Forelimb muscle (tissue), 1 donor: Measurements from ENCODE around the gene HS2ST1. TPM values are rescaled to one million over a fixed set of nuclear protein-coding genes. Genes with fewer than 3 reads are reported as not detected.
A peak's percentile ranks its signal among the peaks of the same experiment; 100 is the strongest.
"Not testable (repeated sequence)": the region's sequence is repeated elsewhere in the genome, so short reads cannot be mapped to it uniquely, and the experiment has no call there.

Experiments used
- DNase-seq: peaks from one replicate; pipeline ENCODE4 v3.0.0-alpha.2; 2013; ENCODE audit warnings: low read depth
- polyA plus RNA-seq: library from polyadenylated mRNA; unstranded; fragments of 120-200 nt; gene quantifications from one replicate; pipeline ENCODE4 v1.2.1, GENCODE V29; 2013; ENCODE audit not compliant: insufficient read length

Gene HS2ST1
- 16.8 TPM for polyA plus RNA-seq

DNA sequence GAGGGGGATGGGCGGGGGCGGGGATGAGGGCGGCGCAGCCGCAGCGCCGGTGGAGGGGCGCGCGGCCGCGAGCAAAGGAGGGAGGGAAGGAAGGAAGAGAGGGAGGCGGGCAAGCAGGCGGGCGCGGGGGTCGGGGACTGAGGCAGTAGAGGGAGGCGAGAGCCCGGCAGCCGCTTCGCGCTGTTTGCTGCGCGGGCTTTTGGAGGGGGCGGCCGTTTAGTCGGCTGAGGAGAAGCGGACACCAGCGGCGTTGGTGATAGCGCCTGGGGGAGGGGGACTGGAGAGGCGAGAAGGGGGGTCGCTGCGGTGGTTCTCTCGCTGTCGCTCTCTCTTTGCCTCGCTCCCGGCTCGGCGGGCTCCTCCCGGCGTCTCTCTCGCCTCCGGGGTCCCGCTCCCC is at the start of gene HS2ST1:
Gene HS2ST1 (plus strand): TSS at position 35 of the 397 bp plus-strand sequence.
- DNase-seq, result no peak

DNA sequence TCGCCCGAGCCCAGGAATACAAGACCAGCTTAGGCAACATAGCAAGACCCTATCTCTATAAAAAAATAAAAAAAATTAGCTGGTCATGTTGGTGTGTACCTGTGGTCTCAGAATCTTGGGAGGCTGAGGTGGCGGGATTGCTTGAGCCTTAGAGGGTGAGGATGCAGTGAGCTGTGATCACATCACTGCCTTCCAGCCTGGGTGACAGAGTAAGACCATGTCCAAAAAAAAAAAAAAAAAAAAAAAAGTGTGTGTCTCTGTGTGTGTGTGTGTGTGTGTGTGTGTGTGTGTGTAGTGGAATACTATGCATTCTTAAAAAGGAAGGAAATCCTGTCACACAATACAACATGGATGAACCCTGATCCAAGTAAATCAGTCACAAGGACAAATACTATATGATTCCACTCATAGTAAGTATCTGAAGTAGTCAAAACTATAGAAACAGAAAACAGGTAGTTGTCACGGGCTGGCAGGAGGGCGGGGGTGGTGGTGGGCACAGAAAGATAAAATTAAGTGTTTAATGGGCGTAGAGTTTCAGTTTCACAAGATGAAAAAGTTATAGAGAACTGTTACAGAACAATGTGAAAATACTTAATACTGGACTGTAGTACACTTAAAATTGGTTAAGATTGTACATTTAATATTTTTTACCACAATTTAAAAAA is 48.3 kb upstream of the HS2ST1 start:
- no peak for DNase-seq

DNA sequence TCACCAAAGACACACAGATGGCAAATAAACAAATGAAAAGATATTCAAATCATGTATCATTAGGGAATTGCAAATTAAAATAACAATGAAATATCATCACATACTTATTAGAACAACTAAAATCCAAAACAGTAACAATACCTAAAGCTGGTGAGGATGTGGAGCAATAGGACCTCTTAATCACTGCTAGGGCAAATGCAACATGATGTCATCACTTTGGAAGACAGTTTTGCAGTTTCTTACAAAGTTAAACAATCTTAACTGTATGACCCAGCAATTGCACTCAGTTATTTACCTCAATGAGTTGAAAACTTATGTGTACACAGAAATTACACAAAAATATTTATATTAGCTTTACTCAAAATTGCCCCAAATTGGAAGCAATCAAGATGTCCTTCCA is 47.8 kb upstream of the HS2ST1 start:
- DNase-seq, result no peak

DNA sequence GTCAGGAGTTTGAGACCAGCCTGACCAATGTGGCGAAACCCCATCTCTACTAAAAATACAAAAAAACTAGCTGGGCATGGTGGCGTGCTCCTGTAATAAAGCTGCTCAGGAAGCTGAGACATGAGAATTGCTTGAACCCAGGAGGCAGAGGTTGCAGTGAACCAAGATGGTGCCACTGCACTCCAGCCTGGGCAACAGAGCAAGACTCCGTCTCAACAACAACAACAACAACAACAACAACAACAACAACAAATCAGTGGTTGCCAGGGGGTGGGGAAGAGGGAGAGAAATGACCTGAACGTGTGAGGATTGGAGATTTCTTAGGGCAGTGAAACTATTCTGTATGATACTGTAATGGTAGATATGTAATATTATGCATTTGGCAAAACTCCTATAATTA is 47.2 kb upstream of the HS2ST1 start:
- DNase-seq, result not testable (repeated sequence)

DNA sequence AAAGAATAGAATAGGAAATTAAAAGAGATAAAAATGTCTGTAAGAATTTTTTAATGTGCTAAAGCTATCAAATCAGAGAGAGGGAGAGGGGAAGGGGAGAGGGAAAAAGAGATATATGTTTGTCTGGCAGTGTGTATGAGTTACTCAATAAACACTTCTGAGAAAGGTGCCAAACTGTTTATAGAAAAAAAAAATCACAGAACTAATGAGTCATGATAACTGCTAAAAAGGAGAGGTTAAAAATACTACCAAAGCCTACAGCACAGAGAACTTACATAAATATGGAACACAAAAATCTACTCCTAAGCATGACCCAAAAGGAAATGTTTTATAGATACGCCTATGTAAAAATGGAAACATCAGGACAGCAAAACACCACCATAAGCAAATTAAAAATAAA is 46.0 kb upstream of the HS2ST1 start:
- no peak for DNase-seq

DNA sequence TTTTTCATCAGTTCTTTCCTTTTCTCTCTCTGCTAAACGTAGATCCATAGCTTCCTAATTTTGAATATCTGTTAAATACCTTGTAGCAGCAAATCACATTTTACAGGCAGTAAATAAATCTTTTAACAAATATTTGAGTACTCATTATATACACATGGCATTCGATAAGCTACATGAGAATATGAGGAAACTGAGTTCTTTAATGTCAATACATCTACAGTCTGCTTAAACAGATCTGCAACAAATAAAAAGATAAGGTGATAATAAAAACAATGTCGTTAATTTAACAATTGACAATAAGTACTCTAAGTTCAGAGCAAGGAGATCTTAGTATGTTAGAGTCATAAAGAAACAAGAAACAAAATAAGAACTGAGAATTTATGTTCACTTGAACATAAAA is 43.4 kb upstream of the HS2ST1 start:
- DNase-seq, result no peak

DNA sequence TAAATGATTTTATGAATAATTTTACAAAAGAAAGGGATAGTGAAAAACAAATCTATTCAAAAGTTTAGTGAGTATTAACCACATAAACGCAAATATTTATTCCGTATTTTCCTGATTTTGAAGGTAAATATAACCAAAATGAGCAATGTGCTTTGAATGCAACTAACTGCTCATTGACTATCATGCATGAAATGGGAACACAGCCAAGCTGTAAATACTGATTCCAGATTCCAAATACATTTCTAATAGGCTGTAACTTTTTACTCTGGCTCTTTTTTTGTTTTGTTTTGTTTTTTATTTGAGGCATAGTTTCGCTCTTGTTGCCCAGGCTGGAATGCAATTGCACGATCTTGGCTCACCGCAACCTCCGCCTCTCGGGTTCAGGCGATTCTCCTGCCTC is 42.3 kb upstream of the HS2ST1 start:
- no peak for DNase-seq

DNA sequence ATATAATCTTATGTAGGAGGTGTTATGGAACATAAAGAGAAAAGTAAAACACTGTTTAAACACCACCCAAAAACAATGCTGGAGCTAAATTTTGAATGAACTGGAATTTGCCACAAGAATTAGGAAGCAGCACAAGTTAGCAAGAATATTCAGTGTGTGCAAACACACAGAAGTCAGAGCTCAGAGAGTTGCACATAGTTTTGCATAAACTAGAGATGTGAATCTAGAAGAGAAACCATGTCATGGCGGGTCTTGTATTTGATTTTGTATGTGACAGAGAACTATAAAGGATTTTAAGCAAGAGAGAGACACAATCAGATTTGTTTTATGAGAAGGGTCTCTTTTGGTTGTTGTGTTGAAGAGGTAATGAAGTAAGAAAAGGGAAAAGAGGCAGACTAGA is 38.7 kb upstream of the HS2ST1 start:
- DNase-seq, result no peak

DNA sequence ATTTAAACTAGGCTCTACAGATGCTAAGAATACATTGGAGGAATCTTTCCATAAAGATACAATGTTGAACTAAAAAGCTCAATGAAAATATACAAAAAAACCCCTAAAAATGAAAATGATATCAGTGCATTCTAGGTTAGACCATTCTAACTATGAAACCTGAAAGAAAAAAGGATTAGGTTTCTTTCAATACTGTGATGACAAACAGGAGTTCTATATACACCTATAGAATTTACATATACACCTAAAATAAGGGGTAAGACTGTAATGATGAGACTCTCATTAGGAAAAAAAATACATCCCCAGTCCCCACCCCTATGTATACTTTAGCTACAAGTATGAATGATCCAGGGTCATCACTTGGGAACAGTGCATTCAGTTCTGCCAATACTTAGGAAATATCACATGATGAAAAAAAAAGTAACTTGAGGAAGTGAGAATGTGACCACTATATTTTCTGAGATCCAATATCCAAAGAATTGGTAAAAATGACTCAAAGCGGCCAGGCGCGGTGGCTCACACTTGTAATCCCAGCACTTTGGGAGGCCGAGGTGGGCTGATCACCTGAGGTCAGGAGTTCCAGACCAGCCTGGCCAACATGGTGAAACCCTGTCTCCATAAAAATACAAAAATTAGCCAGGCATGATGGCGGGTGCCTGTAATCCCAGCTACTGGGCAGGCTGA is 26.8 kb upstream of the HS2ST1 start:
- DNase-seq, result no peak

DNA sequence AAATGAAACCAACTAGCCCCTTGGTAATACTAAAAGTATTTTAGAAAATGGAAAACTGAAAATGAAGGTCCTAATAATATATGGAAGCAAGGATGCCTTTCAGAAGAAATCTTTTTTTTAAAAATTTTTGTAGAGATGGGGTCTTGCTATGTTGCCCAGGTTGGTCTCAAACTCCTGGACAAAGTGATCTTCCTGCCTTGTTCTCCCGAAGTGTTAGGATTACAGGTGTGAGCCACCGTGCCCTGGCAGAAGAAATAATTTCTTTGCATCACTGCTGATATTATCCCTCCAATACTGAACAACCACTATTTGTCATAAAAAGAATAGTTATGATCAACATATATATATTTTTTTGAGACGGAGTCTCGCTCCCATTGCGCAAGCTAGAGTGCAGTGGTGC is 26.1 kb upstream of the HS2ST1 start:
- no peak for DNase-seq

DNA sequence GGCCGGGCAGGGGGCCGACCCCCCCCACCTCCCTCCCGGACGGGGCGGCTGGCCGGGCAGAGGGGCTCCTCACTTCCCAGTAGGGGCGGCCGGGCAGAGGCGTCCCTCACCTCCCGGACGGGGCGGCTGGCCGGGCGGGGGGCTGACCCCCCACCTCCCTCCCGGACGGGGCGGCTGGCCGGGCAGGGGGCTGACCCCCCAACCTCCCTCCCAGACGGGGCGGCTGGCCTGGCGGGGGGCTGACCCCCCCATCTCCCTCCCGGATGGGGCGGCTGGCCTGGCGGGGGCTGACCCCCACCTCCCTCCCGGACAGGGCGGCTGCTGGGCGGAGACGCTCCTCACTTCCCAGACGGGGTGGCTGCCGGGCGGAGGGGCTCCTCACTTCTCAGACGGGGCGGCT is 15.0 kb upstream of the HS2ST1 start:
- not testable (repeated sequence) for DNase-seq

DNA sequence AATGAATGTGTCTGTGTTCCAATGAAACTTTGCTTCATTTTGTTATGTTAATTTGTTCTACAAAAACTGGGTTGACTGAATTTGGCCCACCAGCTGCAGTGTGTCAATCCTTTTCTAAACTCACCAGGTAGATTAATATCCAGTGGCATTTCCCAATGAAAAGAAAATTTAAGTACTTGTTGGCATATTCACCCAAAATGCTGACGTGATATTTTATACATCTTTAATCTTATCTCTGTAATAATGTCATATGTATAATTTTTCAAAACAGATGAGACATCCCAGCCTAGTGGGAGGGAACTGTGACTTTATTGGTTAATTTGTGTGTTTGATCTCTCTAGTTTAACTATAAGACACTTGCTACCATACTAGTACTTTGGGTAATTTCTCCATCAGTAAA is 8.6 kb upstream of the HS2ST1 start:
- no peak for DNase-seq

DNA sequence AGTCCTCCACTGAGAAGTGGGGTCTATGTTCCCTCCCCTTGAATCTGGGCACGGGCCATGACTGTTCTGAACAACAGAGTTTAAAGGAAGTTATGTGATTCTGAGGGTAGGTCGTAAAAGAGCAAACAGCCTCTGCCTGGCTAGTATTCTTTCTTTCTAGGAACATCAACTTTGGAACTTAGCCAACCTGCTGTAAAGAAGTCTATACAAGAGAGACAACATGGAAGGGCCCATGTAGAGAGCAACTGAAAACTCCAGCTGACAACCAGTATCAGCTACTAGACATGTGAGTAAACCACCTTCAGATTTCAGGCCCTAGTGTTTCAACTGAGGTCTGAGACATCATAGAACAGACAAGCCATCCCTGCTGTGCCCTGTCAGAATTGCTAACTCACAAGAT is 8.0 kb upstream of the HS2ST1 start:
- no peak for DNase-seq

DNA sequence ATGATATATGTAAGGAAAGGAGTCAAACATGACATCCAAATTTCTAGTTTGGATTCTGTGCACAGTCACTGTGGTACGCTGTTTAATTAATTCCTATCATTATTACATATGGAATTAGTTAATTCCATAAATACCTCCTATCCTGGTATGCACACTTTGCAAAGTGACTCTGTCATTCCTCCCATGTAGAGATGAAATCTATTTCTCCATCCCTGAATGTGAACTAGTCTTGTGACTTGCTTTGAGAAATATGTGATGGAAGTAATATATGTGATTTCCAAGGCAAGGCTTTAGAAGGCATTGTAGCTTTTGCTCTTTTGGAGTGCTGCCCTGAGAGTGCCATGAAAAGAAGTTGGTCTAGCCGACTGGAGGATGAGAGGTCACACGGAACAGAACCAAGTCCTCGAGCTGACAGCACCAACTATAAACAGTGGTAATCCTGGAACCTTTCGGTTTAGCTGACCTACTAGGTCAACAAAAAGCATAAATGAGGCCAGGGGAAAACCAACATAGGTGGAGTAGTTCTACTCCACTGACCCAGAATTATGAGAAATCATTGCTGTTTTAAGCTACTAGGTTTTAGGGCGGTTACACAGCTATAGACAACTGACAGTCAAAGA is 2.0 kb upstream of the HS2ST1 start:
- DNase-seq, result no peak

DNA sequence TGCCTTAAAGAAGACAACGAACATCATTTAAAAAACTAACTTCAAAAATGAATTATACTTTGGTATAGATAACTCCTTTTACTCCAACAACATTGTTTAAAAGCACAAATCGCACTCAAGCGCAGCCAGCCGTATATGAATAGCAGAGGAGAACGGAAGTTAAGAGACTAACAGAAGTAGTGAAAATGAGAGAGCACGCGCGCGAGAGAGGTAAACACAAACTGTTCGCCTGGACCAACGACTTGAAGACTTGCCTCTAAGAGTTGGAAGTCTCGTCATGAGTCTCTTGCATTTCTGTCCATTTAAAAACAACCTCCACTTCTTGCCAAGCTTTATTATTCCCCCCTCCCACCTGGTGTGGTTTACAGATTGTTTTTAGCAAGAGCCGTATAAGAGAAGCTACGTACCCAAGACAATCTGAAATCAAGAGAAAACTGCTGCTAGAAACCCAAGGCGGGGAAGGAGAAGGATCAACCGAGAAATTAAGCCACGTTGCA is 988 bp upstream of the HS2ST1 start:
- DNase-seq, result no peak

DNA sequence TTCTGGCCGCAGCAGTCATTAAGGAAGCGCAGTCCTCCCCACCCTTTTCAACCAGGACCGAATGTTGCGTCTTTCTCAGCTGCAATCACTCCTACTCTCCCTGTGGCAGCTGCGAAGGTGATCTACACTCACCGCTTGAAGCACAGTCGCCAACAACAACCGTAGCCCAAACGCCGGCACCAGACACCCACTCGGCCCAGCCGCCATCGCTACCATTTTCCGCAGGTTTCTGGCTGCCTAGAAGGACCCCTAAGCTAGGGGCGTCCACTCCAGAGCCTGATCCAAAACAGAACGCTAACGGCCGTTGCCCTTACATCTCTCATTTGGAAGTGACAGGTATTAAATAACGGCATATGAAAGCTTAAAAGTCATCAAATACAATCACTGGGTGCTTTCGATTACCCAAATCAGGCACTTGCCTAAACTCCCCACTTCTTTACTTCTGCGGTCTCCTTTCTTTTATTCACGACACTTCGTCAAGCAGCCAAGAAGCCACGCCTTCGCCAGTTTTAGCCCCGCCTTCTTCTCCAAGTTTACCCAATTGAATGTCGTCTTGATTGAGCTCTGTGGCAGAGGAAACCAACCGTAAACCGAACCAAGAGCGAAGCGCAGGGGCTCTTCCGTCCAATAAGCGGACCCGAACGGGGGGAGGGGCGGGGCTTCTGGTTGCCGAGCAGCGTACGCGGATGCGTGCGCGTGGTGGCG is 387 bp upstream of the HS2ST1 start, which contains the start of gene SELENOF:
Gene SELENOF (minus strand): TSS at position 231 of the 705 bp plus-strand sequence. CDS start 15 bp downstream, at position 216.
- DNase-seq, result peak; percentile 100

DNA sequence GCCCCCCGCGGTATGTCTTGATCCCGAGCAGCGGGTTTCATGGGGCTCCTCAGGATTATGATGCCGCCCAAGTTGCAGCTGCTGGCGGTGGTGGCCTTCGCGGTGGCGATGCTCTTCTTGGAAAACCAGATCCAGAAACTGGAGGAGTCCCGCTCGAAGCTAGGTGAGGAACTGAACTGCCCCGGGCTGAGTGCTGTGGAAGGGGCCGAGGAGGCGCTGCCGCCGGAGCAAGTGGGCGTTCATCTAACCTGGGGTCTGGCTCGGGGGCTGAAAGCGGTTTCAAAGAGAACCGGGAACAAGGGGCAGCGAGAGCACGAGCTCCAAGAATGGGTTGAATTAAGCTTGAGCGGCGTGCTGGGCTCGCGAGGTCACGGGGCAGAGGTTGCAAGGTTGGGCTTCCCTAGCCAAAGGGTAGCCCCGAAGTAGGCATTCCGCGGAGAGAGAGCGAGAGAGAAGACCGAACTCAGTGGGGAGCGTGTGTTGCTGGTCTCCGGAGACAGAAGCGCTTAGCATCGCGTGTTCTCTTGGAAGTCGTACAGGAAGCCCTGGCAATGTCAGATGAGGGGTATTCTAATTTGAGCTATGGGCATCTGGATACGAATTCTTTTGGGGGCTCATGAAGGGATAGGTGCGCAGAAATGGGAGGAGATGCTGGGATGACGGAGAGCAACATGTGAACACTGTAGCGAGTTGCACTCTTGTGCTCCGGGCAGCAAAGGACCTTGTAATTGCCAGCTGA is 732 bp downstream of the HS2ST1 start:
- no peak for DNase-seq

DNA sequence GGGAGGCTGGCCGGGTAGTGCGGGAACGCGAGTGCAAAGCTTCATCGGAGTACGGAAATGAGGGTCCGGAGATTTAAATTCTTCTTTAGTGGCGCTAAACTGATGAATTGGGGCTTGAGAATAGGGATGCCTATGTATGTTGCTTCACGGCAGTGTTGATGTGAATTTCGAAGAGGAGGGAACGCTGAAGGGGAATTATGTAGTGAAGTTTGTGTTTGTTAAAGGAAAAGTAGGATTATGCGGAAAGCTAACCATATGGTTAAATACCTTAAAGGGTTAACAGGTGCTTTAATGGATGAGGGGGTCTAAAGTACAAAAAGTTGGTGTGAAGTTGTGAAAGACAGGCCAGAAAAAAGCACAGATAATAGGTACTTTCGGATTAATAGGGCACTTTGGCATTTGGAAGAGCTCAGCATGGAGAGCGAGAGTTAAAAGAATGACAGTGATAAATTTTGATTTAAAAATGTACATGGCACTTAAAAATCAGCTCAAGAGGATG is 1.4 kb downstream of the HS2ST1 start:
- no peak for DNase-seq

DNA sequence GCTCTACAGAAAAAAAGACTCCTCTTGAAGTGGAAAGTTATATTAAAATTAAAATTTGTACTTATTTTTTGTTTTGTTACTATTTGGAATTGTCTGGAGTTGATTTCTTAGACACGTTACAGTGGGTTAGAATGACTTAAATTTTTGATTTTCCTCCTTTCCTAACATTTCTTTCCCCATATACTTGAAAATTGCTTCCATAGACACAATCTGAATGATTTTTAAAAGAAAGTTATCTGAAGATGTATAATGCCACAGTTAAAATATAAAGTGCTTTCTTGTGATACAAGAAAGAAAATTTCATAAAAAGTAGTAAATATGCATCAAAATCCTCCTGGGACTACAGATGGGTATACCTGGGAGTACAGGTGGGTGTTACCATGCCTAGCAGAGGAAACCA is 2.3 kb downstream of the HS2ST1 start:
- DNase-seq, result no peak

DNA sequence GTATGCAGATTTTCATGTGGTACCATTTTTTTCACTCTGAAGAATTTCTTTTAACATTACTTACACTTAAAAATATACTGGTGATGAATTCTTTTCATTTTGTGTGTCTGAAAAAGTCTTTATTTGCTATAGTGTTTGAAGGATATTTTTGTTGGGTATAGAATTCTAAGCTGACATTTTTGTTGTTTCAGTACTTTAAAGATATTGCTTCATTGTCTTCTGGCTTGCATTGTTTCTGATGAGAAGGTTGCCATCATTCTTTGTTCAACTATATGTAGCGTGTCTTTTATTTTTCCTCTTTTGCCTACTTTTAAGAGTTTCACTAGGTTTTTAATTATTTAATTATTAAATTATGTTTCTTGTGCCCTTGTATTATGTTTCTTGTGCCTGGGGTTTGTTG is 8.0 kb downstream of the HS2ST1 start:
- no peak for DNase-seq

DNA sequence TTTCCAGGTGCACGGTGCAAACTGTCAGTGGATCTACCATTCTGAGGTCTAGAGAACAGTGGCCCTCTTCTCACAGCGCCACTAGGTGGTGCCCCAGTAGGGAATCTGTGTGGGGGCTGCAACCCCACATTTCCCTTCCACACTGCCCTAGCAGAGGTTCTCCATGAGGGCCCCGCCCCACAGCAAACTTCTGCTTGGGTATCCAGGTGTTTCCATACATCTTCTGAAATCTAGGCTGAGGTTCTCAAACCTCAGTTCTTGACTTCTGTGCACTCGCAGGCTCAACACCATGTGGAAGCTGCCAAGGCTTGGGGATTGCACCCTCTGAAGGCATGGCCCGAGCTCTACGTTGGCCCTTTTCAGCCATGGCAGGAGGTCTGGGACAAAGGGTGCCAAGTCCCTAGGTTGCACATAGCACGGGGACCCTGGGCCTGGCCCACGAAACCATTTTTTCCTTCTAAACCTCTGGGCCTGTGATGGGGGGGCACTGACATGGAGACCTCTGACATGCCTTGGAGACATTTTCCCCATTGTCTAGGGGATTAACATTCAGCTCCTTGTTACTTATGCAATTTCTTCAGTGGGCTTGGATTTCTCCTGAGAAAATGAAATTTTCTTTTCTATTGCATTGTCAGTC is 10.0 kb downstream of the HS2ST1 start:
- no peak for DNase-seq
